GM19463 (cell line): ENCODE results near the gene ATP2C2.
"Not testable (repeated sequence)": the region's sequence is repeated elsewhere in the genome, so short reads cannot be mapped to it uniquely, and the experiment has no call there.

Source experiments
- ATAC-seq: cut with Tn5 transposase; IDR thresholded peaks from one replicate; pipeline ENCODE4 v1.9.1; 2021; ENCODE audit warnings: mild to moderate bottlenecking, moderate library complexity; ENCODE audit not compliant: unreplicated experiment

The ATP2C2 gene

GRCh38 chr16:84339311-84339710 lies 29.0 kb upstream of the ATP2C2 start:
- no peak for ATAC-seq

GRCh38 chr16:84339766-84340165 lies 28.6 kb upstream of the ATP2C2 start:
- ATAC-seq: no peak

DNA sequence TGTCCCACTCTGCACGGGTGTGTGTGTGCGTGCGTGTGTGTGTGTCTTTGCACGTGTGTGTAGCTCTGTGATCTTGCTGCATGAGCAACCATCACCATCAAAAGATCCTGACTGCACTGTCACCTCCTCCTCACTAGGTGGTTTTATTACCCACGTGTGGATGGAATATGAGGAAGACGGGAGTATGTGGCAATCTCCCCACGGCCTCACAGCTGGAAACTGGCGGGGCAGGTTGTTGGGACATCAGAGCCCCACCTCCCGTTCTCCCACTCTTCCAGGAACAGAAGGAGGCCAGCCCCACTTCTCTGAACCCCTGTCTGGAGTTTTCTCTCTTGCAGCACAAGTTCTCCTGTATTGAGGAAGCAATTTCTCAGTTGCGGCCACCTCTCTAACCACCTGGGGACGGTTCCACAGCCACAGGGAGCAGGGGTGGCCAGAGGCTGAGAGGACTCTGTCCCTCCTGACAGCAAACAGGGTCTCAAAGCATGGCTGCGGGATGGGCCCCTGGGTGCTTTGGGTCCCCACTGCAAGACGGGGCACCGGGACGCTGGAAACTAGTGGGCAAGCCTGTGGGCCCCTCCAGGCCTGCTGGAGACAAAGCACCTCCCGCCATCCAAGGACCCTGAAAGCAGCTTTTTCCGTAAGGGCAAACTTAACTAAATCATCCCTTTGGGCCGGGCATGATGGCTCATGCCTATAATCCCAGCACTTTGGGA lies 27.9 kb upstream of the ATP2C2 start:
- no peak for ATAC-seq

DNA sequence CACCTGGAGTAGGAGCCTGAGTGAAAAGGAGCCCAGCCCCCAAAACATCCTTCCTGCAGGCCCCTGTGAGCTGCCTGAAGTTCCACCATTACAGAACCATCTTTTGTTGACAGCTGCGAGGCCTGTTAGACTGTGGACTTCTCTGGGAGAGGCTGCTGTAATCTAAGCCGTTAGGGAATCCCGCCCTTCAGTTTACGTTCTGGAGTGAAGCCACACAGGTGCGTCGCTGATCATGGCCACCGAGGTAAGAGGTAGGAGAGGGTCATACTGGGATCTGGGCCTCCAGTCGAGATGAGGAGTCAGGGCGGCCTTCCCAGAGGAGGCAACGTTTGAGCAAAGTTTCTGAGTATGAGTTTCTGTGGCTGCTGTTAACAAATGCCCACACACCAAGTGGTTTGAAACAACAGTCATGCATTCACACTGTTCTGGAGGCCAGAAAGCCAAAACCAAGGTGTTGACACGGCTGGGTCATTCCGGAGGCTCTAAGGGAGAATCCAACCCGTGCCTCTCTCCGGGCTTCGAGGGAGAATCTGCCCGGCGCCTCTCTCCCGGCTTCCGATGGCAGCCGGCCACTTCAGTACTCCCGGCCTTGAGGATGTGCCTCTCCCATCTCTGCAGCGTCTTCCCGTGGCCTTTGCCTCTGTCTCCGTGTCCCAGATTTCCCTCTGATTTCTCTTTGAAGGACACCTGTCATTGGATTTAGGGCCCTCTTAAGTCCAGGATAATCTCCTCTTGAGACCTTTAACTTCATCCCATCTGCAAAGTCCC lies 26.6 kb upstream of the ATP2C2 start:
- ATAC-seq: no peak

GRCh38 chr16:84343800-84344199 lies 24.5 kb upstream of the ATP2C2 start:
- ATAC-seq: not testable (repeated sequence)

GRCh38 chr16:84344781-84345180 lies 23.6 kb upstream of the ATP2C2 start:
- ATAC-seq: no peak

DNA sequence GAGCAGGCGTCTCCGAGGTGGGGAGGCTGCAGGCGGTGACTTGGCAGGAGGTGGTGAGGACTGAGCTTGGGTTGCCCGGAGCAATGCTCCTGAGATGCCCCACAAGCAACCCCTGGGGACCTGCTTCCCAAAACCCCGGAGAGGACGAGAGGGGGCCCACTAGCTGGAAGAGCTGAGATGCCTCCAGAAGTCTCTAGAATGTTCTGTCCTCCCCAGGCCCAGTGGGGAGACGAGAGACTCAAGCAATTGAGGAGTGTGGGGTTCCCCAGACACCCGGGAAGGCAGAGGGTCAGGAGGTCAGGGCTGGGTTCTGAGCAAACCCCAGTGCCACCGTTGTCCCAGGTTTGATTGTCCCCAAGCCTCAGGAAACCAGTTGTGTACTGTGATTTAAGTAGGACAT lies 21.2 kb upstream of the ATP2C2 start:
- ATAC-seq: no peak

DNA sequence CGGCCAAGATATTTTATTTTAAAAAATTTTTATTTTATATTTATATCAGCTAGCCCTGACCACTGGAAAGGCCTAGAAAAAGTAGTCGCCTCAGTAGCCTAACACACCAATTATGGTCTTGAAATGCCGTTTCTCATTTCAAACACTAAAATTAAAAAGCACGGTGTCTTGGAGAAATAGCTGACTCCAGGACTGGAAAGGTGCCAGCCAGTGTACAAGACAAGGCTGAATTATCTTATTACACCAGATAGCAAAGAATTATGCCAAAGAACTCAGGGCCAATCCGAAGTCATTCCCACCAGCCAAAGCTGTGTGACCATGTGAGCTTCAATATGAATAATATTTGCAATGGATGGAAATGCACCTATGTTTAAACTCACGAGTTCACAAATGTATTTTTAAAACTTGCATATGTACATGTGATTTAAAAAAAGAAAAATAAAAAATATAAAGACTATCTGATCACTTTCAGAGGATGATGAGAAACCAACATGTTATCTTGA lies 19.9 kb upstream of the ATP2C2 start:
- ATAC-seq: no peak

- no peak for ATAC-seq
Measured at GRCh38 chr16:84349862-84350684, 18.3 kb upstream of the ATP2C2 start.

GRCh38 chr16:84350685-84351400 lies 17.5 kb upstream of the ATP2C2 start:
- ATAC-seq: no peak

DNA sequence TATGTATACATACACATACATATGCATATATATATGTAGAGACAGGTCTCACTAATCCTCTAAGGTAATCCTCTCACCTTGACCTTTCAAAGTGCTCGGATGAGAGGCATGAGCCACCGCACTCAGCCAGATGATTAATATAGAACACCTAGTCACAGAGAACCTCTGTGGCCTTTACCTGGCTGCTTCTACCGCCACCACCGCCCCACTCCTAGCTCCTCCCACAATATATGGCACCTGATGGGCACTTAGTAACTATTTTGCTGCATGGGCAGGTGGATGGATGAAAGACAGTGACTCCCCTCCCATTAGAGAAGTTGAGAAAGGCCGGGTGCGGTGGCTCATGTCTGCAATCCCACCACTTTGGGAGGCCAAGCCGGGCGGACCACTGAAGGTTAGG lies 16.7 kb upstream of the ATP2C2 start:
- no peak for ATAC-seq

DNA sequence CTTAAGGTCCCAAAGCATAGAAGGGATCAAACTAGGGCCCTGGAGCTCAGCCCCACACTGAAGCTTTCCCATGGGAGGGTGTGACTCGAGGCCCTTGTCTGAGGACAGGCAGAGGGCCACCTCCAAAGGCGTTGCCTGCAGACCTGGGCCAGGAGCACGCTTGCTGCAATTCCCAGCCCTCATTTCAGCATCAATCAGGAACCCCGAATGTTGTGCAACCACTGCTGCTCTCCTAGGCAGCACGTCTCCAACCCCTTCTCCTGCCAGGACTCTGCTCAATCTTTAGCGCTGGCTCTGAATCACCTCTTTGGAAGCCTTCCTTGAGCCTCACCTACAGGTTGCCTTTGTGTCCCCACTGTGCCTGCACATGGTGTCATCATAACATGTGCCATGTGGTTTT lies 14.0 kb upstream of the ATP2C2 start:
- ATAC-seq: no peak

DNA sequence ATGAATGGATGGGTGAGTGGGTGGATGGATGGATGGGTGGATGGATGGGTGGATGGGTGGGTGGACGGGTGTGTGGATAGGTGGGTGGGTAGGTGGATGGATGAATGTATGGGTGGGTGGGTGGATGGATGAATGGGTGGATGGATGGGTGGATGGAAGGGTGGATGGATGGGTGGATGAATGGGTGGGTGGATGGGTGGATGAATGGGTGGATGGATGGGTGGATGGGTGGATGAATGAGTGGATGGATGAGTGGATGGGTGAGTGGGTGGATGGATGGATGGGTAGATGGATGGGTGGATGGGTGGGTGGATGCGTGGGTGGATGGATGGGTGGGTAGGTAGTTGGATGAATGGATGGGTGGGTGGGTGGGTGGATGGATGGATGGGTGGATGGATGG lies 13.2 kb upstream of the ATP2C2 start:
- no peak for ATAC-seq

GRCh38 chr16:84356176-84356575 lies 12.2 kb upstream of the ATP2C2 start:
- no peak for ATAC-seq

DNA sequence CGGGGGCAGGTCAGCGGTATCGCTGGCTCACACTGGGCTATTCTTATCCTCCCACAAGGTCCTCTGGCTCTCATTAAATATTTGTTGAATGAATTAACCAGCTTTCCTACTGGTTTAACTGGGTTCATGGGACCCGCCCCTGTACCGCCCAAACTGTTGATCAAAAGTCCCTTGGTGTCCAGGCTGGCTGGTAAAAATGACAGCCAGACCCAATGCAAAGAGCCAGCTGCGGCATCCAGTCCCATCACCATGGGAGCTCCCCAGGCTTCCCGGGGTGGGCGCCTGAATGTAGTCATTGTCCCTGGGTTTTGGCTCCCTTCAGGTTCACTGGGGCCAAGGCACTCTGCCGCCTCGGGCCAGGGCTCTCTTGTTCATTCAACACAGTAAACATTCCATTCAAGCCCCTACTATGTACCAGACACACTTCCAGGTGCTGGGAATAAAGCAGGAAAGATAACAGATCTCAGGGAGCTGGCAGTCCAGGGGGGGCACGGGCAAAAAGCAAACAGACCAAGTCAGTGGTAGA lies 11.7 kb upstream of the ATP2C2 start:
- no peak for ATAC-seq

DNA sequence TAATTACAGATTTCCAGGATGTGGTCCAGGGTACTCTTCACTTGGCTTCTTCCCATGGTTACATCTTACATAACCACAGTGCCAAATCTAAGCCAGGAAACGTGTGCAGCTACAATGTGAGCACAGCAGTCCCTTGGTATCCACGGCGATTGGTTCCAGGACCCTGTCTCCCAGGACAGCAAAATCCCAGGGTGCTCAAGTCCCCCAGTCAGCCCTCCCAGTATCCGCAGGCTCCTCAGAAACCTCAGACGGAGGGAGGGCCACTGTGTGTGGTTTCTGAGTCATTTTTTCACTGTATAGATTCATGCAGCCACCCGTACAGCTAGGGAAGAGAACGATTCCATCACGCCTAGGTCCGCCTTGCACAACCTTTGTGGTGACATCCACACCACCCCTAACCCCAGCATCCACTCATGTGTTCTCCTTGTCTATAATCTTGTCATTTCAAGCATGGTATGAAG lies 11.1 kb upstream of the ATP2C2 start:
- no peak for ATAC-seq

DNA sequence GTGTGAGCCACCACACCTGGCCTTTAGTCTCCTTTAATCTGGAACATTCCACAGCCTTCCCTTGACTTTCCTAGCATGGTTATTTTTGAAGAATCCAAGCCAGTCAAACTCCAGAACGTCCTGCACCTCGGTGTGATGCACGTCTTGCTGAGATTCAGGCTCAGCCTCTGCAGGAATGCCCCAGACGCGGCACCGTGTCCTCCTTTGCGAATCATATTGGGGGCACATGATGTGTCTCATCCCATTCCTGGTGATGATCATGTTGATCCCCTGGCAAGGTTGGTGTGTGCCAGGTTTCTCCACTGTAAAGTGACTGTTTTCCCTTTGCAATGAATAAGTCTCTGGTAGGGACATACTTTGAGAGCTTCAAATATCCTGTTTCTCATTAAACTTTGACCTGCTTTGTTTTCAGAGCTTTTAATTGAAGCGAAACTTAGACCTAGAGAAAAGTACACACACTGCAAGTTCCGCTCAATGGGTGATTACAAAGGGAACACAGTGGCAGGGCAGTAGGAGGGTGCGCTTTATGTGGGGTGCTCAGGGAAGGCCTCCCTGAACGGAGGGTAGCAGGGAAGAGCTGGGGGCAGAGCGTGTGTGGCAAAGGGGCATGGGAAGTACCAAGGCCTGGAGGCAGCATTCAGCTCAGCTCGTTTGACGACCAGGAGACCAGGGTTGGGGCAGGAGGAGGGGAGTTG lies 9.6 kb upstream of the ATP2C2 start:
- ATAC-seq: no peak

DNA sequence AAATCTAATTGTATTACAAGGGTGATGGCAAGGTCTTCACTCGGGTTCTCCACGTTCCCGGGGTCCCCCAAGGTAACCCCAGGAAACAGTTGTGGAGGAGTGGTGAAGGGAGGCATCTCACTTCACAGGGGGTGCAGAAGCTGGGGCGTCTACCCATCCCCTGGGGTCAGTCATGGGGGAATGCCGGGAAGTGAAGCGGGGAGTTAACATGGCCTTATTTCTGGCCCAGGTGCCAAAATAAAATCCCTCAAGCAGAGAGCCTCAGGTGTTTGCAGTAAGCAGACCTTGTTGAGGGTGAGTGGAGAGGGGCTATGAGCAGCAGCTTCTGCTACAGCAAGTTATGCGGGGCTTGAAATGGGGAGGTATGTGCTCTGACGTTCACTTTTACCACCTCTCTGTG lies 9.0 kb upstream of the ATP2C2 start:
- no peak for ATAC-seq

DNA sequence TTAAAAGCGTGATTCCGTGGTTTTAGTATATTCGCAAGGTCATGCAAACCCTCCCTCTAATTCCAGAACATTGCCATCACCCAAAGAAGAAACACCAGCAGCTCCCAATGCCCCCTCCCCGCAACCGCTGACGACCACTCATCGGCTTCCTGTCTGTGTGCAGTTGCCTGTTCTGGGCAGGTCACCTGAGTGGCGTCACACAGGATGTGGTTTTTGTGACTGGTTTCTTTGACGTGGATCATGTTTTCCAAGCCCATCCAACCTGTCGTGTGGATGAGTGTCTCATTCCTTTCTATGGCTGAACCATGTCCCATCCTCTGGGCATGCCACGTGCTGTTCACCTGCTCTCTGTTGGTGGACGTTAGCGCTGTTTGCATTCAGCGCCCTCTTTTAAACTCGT lies 8.2 kb upstream of the ATP2C2 start:
- no peak for ATAC-seq

- no peak for ATAC-seq
Measured at GRCh38 chr16:84360748-84361147, 7.6 kb upstream of the ATP2C2 start.
